OCI-LY3 (cell line): ENCODE data around the gene PPP1CB.

Experiments
- CTCF ChIP-seq: fragments of 200-600, 300-600 bp; sonication (generic); IDR thresholded peaks from 2 replicates; pipeline ENCODE4 v1.5.1; 2014; ENCODE audit warnings: antibody characterized with exemption, low read length, low read depth
- EZH2phosphoT487 ChIP-seq: fragments of 200-600 bp; shearing (Covaris generic); IDR thresholded peaks from 2 replicates; pipeline ENCODE4 v1.6.1; 2018; ENCODE audit warnings: antibody characterized with exemption, mixed run types, low read depth

DNA sequence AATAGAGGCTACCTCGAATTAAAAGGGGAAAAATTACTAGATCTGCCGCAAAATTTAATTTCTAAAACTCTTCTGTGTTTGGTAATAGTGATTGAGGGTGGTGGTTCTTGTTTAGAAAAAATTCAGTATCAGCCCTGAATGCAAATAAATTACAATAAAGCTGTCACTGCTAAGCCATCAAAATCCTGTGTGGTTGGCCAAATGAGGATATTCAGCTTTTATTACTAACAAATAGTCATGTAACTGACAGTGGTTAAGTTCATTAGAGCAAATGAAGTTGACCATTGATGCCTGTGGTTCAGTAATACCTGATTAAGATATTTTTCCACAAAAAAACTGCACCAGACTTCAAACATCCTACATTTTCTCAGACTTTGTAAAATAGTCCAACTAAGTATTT, 14.4 kb downstream of the PPP1CB start:
- TF ChIP-seq CTCF (no peak), EZH2phosphoT487 (no peak)
